Stomach smooth muscle (tissue), 2 donors: ENCODE measurements around the gene TTLL6.
"Not testable (repeated sequence)": the region's sequence is repeated elsewhere in the genome, so short reads cannot be mapped to it uniquely, and the experiment has no call there.

Experiments
- H3K27ac ChIP-seq: one replicate; pipeline ENCODE4 v1.7.0; 2013; ENCODE audit warnings: mild to moderate bottlenecking, low read length, inconsistent platforms
- H3K27me3 ChIP-seq, 2 donors: one replicate each; pipeline ENCODE4 v1.7.0; 2013; ENCODE audit warnings: low read length in 2 of 2; ENCODE audit not compliant: insufficient read depth in 2 of 2, control insufficient read depth in 1 of 2
- H3K36me3 ChIP-seq, 2 donors: one replicate each; pipeline ENCODE4 v1.7.0; 2013; ENCODE audit warnings: low read length in 2 of 2; ENCODE audit not compliant: control insufficient read depth in 2 of 2, insufficient read depth in 2 of 2
- H3K4me1 ChIP-seq: one replicate; pipeline ENCODE4 v1.7.0; 2013; ENCODE audit warnings: low read length; ENCODE audit not compliant: control insufficient read depth, insufficient read depth
- H3K4me3 ChIP-seq, 2 donors: one replicate each; pipeline ENCODE4 v1.7.0; 2013; ENCODE audit warnings: low read length in 2 of 2
- H3K9ac ChIP-seq, 2 donors: one replicate each; pipeline ENCODE4 v1.7.0; 2013; ENCODE audit warnings: low read length in 2 of 2, mild to moderate bottlenecking in 1 of 2
- H3K9me3 ChIP-seq, 2 donors: one replicate each; pipeline ENCODE4 v1.7.0; 2013; ENCODE audit warnings: low read length in 2 of 2; ENCODE audit not compliant: control insufficient read depth in 2 of 2
- donor health status: healthy.
- donor health status: Pancreatic carcinoma.

Gene TTLL6

GRCh38 chr17:48837458-48837857 lies 20.4 kb upstream of the TTLL6 start:
- not testable (repeated sequence) for H3K27me3 ChIP-seq, H3K9ac ChIP-seq, H3K36me3 ChIP-seq, H3K9me3 ChIP-seq, H3K4me3 ChIP-seq, H3K27ac ChIP-seq
- H3K4me1 ChIP-seq, result peaks cover 20% of the 10 kb centered on the region

- H3K9ac ChIP-seq, result no peak overlapping the region
- no peaks in the 10 kb centered on the region for H3K27me3 ChIP-seq
- no peak overlapping the region for H3K4me3 ChIP-seq
- H3K27ac ChIP-seq, result no peak overlapping the region
- no peaks in the 10 kb centered on the region for H3K36me3 ChIP-seq
- H3K4me1 ChIP-seq, result peaks cover 22% of the 10 kb centered on the region
- no peaks in the 10 kb centered on the region for H3K9me3 ChIP-seq
These were observed 18.9 kb upstream of the TTLL6 start for GRCh38 chr17:48835971-48836370.

DNA sequence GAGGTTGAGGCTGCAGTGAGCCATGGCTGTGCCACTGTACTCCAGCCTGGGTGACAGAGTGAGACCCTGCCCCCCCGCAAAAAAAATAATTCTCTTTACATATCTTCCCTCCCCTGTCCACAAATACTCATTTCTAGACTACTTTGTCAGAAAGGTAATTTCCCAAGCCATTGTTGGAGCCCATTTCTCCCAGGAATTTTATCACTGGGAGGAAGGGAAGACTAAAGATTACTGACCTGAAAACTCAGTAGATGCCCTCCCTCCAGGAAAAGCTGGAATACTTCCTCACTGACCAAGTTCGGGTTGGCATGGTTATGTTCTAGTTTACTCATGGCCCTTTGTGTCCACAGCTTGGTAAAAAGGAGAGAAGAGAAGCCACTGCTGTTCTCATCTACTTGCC lies 17.9 kb upstream of the TTLL6 start:
- no peak overlapping the region for H3K4me3 ChIP-seq
- H3K27me3 ChIP-seq, result no peaks in the 10 kb centered on the region
- H3K9ac ChIP-seq, result no peak overlapping the region
- no peaks in the 10 kb centered on the region for H3K36me3 ChIP-seq
- H3K9me3 ChIP-seq, result no peaks in the 10 kb centered on the region
- no peak overlapping the region for H3K27ac ChIP-seq
- H3K4me1 ChIP-seq, result peaks cover 19% of the 10 kb centered on the region

- Histone ChIP-seq H3K4me1 (peaks cover 17% of the 10 kb centered on the region), H3K36me3 (no peaks in the 10 kb centered on the region), H3K9me3 (no peaks in the 10 kb centered on the region), H3K27ac (peak overlapping the region; percentile 91), H3K4me3 (peak overlapping the region; percentile 89 to 98), H3K27me3 (no peaks in the 10 kb centered on the region), H3K9ac (peak overlapping the region; percentile 87 to 96)
These were observed 14.5 kb upstream of the TTLL6 start for GRCh38 chr17:48831549-48831883.

- Histone ChIP-seq H3K4me1 (peaks cover 17% of the 10 kb centered on the region), H3K27ac (peak within 1 kb of the TSS; percentile 91), H3K27me3 (no peaks in the 10 kb centered on the region), H3K4me3 (peak within 1 kb of the TSS; percentile 89 to 98), H3K9ac (peak within 1 kb of the TSS; percentile 87 to 96), H3K36me3 (no peaks in the 10 kb centered on the region), H3K9me3 (no peaks in the 10 kb centered on the region)
These were observed 14.0 kb upstream of the TTLL6 start, which contains the start of gene CALCOCO2 for GRCh38 chr17:48830840-48831548. TSS of gene CALCOCO2 (plus strand) at chr17:48831035. CDS start at chr17:48841708, 10,673 bp downstream.

GRCh38 chr17:48825446-48826381 lies 8.7 kb upstream of the TTLL6 start:
- H3K27me3 ChIP-seq, result peaks cover 0 to 3% of the 10 kb centered on the region in 2 donors
- peaks cover 2% of the 10 kb centered on the region for H3K4me1 ChIP-seq
- H3K9ac ChIP-seq, result no peak overlapping the region
- no peaks in the 10 kb centered on the region for H3K9me3 ChIP-seq
- H3K27ac ChIP-seq, result no peak overlapping the region
- no peaks in the 10 kb centered on the region for H3K36me3 ChIP-seq
- no peak overlapping the region for H3K4me3 ChIP-seq

DNA sequence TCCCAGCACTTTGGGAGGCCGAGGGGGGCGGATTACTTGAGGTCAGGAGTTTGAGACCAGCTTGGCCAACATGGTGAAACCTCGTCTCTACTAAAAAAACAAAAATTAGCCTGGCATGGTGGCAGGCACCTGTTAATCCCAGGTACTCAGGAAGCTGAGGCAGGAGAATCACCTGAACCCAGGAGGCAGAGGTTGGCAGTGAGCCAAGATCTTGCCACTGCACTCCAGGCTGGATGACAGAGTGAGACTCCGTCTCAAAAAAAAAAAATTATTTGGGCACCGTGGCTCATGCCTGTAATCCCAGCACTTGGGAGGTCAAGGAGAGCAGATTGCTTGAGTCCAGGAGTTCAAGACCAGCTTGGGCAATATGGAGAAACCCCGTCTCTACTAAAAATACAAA lies 3.9 kb upstream of the TTLL6 start:
- H3K27me3 ChIP-seq, result peaks cover 26 to 41% of the 10 kb centered on the region in 2 donors
- not testable (repeated sequence) for H3K4me3 ChIP-seq, H3K9me3 ChIP-seq, H3K4me1 ChIP-seq, H3K36me3 ChIP-seq, H3K9ac ChIP-seq, H3K27ac ChIP-seq

GRCh38 chr17:48819466-48819865 lies 2.4 kb upstream of the TTLL6 start:
- Histone ChIP-seq H3K4me1 (peaks cover 8% of the 10 kb centered on the region), H3K27ac (no peak overlapping the region), H3K4me3 (no peak overlapping the region), H3K9me3 (no peaks in the 10 kb centered on the region), H3K27me3 (peaks cover 26 to 41% of the 10 kb centered on the region in 2 donors), H3K9ac (no peak overlapping the region), H3K36me3 (no peaks in the 10 kb centered on the region)

DNA sequence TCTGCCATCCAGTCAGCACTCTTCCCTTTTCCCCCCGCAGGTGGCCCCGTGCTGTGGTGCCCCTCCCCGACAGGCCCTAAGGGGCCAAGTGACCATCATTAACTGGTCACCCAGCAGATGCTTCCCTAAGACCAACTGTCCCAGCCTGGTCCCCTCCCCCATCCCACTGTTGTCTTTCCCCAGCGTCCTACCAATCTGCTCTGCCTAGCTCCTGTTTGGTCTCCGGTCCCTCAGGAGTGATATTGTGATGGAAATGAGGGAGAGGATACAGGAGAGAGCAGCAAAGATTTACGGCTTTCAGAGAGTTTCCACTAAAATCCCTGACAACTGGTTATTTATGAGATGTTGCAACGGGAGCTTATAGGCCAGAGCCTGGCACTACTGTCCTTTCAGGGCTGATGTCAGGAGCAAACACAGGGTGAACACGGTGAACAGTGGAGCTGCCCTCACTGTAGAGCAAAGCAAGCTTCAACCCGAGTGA lies 1.4 kb upstream of the TTLL6 start:
- Histone ChIP-seq H3K27ac (no peak overlapping the region), H3K4me1 (peaks cover 8% of the 10 kb centered on the region), H3K9me3 (no peaks in the 10 kb centered on the region), H3K36me3 (no peaks in the 10 kb centered on the region), H3K4me3 (no peak overlapping the region), H3K9ac (no peak overlapping the region), H3K27me3 (peaks cover 27 to 41% of the 10 kb centered on the region in 2 donors)

DNA sequence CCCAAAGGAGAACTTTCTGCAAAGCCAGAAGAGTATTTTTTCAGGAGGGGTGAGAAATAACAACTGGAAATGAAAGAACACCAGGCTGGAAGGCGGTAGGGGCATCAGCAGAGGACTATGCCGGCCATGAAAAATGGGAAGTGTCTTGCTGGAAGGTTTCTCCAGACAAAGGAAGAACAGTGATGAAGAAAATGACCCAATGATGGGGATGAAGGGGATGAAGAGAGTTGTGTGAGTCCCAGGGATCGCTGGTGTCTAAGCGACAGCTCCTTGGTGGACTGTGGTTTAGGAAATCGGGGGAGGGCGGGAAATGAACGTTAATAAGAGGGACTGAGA lies 623 bp downstream of the TTLL6 start:
- Histone ChIP-seq H3K27ac (no peak overlapping the region), H3K36me3 (no peaks in the 10 kb centered on the region), H3K9ac (no peak overlapping the region), H3K9me3 (no peaks in the 10 kb centered on the region), H3K27me3 (peaks cover 30 to 41% of the 10 kb centered on the region in 2 donors), H3K4me1 (peaks cover 8% of the 10 kb centered on the region), H3K4me3 (peak overlapping the region in 1 of 2 donors; percentile 67)
